Gastroesophageal sphincter (tissue), 3 donors: ENCODE data around the gene SGSH.

Experiments
- POLR2A ChIP-seq, 2 donors: fragments of 450-650 bp; IDR thresholded peaks; one replicate each; pipeline ENCODE4 v1.6.1; 2017; ENCODE audit warnings: antibody characterized with exemption in 2 of 2, mild to moderate bottlenecking in 2 of 2, moderate library complexity in 1 of 2
- POLR2AphosphoS5 ChIP-seq: sonication (generic); formaldehyde crosslinking; IDR thresholded peaks from one replicate; pipeline ENCODE4 v1.6.1; 2017; ENCODE audit warnings: antibody characterized with exemption
- TF ChIP-seq, protein P1 (sequence below), 4 experiments: fragments of 200-600 bp in 2 of 4; fragments of 450-650 bp in 2 of 4; sonication (generic) in 1 of 4; IDR thresholded peaks; one replicate each; pipeline ENCODE4 v1.5.1; 2017 to 2019; ENCODE audit warnings: antibody characterized with exemption in 4 of 4, mild to moderate bottlenecking in 2 of 4, moderate library complexity in 2 of 4

DNA sequence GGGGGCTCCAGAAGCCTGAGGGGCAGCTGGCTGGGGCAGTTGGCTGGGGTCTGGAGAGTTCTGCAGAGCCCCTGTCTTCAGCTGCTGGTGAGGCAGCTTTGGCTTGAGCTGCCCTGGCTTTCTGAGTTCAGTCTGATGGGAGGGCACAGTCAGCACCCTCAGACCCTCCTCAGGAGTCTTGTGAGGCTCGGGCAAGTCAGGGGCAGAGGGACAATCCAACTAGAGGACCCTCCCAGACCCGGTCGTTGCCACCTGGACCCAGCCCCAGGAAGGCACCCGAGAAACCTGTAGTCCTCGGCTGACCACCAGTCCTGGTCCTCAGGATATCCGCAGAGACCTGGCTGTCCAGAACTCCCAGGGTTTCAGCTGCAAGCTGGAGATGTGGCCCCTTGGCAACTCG, 48.5 kb downstream of the SGSH start:
- TF ChIP-seq, protein P1, sequence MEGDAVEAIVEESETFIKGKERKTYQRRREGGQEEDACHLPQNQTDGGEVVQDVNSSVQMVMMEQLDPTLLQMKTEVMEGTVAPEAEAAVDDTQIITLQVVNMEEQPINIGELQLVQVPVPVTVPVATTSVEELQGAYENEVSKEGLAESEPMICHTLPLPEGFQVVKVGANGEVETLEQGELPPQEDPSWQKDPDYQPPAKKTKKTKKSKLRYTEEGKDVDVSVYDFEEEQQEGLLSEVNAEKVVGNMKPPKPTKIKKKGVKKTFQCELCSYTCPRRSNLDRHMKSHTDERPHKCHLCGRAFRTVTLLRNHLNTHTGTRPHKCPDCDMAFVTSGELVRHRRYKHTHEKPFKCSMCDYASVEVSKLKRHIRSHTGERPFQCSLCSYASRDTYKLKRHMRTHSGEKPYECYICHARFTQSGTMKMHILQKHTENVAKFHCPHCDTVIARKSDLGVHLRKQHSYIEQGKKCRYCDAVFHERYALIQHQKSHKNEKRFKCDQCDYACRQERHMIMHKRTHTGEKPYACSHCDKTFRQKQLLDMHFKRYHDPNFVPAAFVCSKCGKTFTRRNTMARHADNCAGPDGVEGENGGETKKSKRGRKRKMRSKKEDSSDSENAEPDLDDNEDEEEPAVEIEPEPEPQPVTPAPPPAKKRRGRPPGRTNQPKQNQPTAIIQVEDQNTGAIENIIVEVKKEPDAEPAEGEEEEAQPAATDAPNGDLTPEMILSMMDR (IDR thresholded peaks at IDR 0.05): no peak
- TF ChIP-seq POLR2A (IDR thresholded peaks at IDR 0.05): no peak
- TF ChIP-seq POLR2AphosphoS5: no peak
